WTC11 (cell line): ENCODE results near the gene EXD3. TPM values are rescaled to one million over a fixed set of nuclear protein-coding genes. Genes with fewer than 3 reads are reported as not detected.

ENCODE experiments used
- ATAC-seq: fragments of 200-7000 bp; cut with Tn5 transposase; 2 replicates; pipeline ENCODE4 v1.10.0; 2021; ENCODE audit warnings: mild to moderate bottlenecking, moderate library complexity
- CTCF ChIA-PET: fragments of 300-600 bp; sonication (Branson Sonifier 250); formaldehyde crosslinking; loops from one replicate; lab custom pipeline; 2021; ENCODE audit warnings: antibody characterized with exemption; lab: Charles Lee
- POLR2A ChIA-PET: fragments of 350-600 bp; sonication (Branson Sonifier 250); formaldehyde crosslinking; loops from one replicate; lab custom pipeline; 2021; ENCODE audit warnings: antibody characterized with exemption; lab: Charles Lee
- DNase-seq: peaks from one replicate; pipeline ENCODE4 v3.0.0; 2021; ENCODE audit warnings: low spot score
- H3K27ac Mint-ChIP-seq: 2 replicates; pipeline ENCODE4 v1.8.0; 2021; ENCODE audit warnings: mixed read lengths
- H3K27me3 Mint-ChIP-seq: 2 replicates; pipeline ENCODE4 v1.8.0; 2021; ENCODE audit warnings: low read depth, mild to moderate bottlenecking, moderate library complexity, mixed read lengths
- H3K36me3 Mint-ChIP-seq: 2 replicates; pipeline ENCODE4 v1.8.0; 2021; ENCODE audit warnings: mixed read lengths
- H3K4me1 Mint-ChIP-seq: 2 replicates; pipeline ENCODE4 v1.8.0; 2022; ENCODE audit warnings: mixed read lengths
- H3K4me3 Mint-ChIP-seq: 2 replicates; pipeline ENCODE4 v1.8.0; 2021; ENCODE audit warnings: mild to moderate bottlenecking, moderate library complexity, mixed read lengths
- H3K9me3 Mint-ChIP-seq: 2 replicates; pipeline ENCODE4 v1.8.0; 2021; ENCODE audit warnings: mixed read lengths
- CREB1 ChIP-seq: sonication (generic); formaldehyde crosslinking; IDR thresholded peaks from 2 replicates; pipeline ENCODE4 v1.8.0; 2023; ENCODE audit warnings: mild to moderate bottlenecking, missing genetic modification reagents
- FOXP1 ChIP-seq: sonication (generic); formaldehyde crosslinking; IDR thresholded peaks from 2 replicates; pipeline ENCODE4 v1.8.0; 2022; ENCODE audit warnings: missing genetic modification reagents, mild to moderate bottlenecking, moderate library complexity, borderline replicate concordance
- GABPB1 ChIP-seq: sonication (generic); formaldehyde crosslinking; IDR thresholded peaks from 2 replicates; pipeline ENCODE4 v1.8.1; 2023; ENCODE audit warnings: mild to moderate bottlenecking, missing genetic modification reagents
- NR1H2 ChIP-seq: sonication (generic); formaldehyde crosslinking; IDR thresholded peaks from 2 replicates; pipeline ENCODE4 v1.9.0; 2021; ENCODE audit warnings: mild to moderate bottlenecking, moderate library complexity, missing genetic modification reagents
- SMAD4 ChIP-seq: sonication (generic); formaldehyde crosslinking; IDR thresholded peaks from 2 replicates; pipeline ENCODE4 v1.8.0; 2022; ENCODE audit warnings: mild to moderate bottlenecking, missing genetic modification reagents
- TCF7 ChIP-seq: sonication (generic); formaldehyde crosslinking; IDR thresholded peaks from 2 replicates; pipeline ENCODE4 v1.8.0; 2022; ENCODE audit warnings: mild to moderate bottlenecking, low read depth, missing genetic modification reagents, moderate library complexity
- TEAD1 ChIP-seq: sonication (generic); formaldehyde crosslinking; IDR thresholded peaks from 2 replicates; pipeline ENCODE4 v1.8.0; 2022; ENCODE audit warnings: mild to moderate bottlenecking, missing genetic modification reagents
- ZNF121 ChIP-seq: sonication (generic); formaldehyde crosslinking; IDR thresholded peaks from 2 replicates; pipeline ENCODE4 v1.8.0; 2023; ENCODE audit warnings: missing genetic modification reagents
- ZNF138 ChIP-seq: sonication (generic); formaldehyde crosslinking; conservative IDR thresholded peaks from 2 replicates; pipeline ENCODE4 v1.8.1; 2022; ENCODE audit warnings: mild to moderate bottlenecking, moderate library complexity, missing genetic modification reagents
- ZNF219 ChIP-seq: sonication (generic); formaldehyde crosslinking; IDR thresholded peaks from 2 replicates; pipeline ENCODE4 v1.8.0; 2023; ENCODE audit warnings: missing genetic modification reagents, mild to moderate bottlenecking, borderline replicate concordance
- ZNF423 ChIP-seq: fragments of 250-450 bp; sonication (Bioruptor Pico); IDR thresholded peaks from 2 replicates; pipeline ENCODE4 v2.1.2; 2022; ENCODE audit warnings: mild to moderate bottlenecking, moderate library complexity
- total RNA-seq: library from RNA; stranded (reverse); gene quantifications from 3 replicates; pipeline ENCODE4 v1.2.3, GENCODE V29; 2021
- TF ChIP-seq, protein P1 (sequence below): fragments of 200-600 bp; IDR thresholded peaks from 2 replicates; pipeline ENCODE4 v1.8.0; 2022; ENCODE audit warnings: antibody characterized with exemption
- TF ChIP-seq, protein P2 (sequence below): sonication (generic); formaldehyde crosslinking; IDR thresholded peaks from 2 replicates; pipeline ENCODE4 v1.8.0; 2022; ENCODE audit warnings: mild to moderate bottlenecking, missing genetic modification reagents
- TF ChIP-seq, protein P3 (sequence below): fragments of 250-450 bp; sonication (Bioruptor Pico); IDR thresholded peaks from 2 replicates; pipeline ENCODE4 v1.9.0; 2021; ENCODE audit warnings: mild to moderate bottlenecking
- TF ChIP-seq, protein P4 (sequence below): sonication (generic); formaldehyde crosslinking; IDR thresholded peaks from 2 replicates; pipeline ENCODE4 v1.8.1; 2023; ENCODE audit warnings: mild to moderate bottlenecking, moderate library complexity, missing genetic modification reagents
- TF ChIP-seq, protein P5 (sequence below): sonication (generic); formaldehyde crosslinking; IDR thresholded peaks from 2 replicates; pipeline ENCODE4 v1.8.1; 2022; ENCODE audit warnings: low read depth, mild to moderate bottlenecking, moderate library complexity, missing genetic modification reagents, borderline replicate concordance
- TF ChIP-seq, protein P6 (sequence below): sonication (generic); formaldehyde crosslinking; IDR thresholded peaks from 2 replicates; pipeline ENCODE4 v1.8.0; 2022; ENCODE audit warnings: missing genetic modification reagents
- TF ChIP-seq, protein P7 (sequence below): fragments of 250-450 bp; sonication (Bioruptor Pico); conservative IDR thresholded peaks from 2 replicates; pipeline ENCODE4 v1.9.0; 2021; ENCODE audit warnings: mild to moderate bottlenecking
- TF ChIP-seq, protein P8 (sequence below): sonication (generic); formaldehyde crosslinking; IDR thresholded peaks from 2 replicates; pipeline ENCODE4 v1.8.1; 2022; ENCODE audit warnings: mild to moderate bottlenecking, moderate library complexity, missing genetic modification reagents

Gene EXD3
- total RNA-seq, 1 experiment from 2014 or later, result 21.2 TPM

DNA sequence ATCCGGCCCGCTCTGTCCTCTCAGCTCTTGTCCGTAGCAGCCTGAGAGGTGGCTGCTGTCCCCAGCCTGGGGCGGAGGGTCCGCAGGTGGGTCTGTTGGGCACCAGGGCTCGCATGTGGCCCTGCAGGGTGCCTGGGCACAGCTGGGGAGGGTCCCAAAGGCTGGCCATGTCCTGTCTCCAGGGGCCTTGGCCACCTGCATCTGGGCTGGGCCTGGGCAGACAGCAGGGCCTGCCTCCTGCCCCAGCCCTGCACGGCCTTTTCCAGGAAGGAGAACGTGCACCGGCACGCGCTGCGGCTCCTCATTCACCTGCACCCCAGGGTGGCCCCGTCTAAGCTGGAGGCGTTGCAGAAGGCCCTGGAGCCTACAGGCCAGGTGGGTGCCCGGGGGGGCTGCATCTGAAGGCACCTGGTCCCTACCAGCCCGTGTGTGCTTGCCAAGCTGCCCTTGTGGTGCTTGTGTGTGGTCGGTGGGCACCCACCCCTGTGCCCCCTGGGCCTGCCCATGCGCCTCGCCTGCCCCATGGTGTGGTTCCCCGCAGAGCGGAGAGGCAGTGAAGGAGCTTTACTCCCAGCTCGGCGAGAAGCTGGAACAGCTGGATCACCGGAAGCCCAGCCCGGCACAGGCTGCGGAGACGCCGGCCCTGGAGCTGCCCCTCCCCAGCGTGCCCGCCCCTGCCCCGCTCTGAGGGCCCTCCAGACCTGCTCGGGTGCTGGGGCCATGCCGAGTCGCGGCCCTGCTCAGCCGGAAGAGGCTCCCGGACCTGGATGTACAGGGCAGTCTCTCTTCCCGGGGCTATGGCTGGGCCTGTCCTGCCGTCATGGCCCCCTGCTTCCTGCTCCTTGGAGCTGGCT is 150.5 kb downstream of the EXD3 start:
- peaks cover 25% of the 10 kb centered on the region for H3K4me1 Mint-ChIP-seq
- no peak overlapping the region for H3K27ac Mint-ChIP-seq
- H3K9me3 Mint-ChIP-seq, result no peaks in the 10 kb centered on the region
- no peak overlapping the region for H3K4me3 Mint-ChIP-seq
- DNase-seq (no peak), ATAC-seq (no peak)
- TF ChIP-seq, protein P1, sequence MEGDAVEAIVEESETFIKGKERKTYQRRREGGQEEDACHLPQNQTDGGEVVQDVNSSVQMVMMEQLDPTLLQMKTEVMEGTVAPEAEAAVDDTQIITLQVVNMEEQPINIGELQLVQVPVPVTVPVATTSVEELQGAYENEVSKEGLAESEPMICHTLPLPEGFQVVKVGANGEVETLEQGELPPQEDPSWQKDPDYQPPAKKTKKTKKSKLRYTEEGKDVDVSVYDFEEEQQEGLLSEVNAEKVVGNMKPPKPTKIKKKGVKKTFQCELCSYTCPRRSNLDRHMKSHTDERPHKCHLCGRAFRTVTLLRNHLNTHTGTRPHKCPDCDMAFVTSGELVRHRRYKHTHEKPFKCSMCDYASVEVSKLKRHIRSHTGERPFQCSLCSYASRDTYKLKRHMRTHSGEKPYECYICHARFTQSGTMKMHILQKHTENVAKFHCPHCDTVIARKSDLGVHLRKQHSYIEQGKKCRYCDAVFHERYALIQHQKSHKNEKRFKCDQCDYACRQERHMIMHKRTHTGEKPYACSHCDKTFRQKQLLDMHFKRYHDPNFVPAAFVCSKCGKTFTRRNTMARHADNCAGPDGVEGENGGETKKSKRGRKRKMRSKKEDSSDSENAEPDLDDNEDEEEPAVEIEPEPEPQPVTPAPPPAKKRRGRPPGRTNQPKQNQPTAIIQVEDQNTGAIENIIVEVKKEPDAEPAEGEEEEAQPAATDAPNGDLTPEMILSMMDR, result no peak
- TF ChIP-seq FOXP1 (no peak), ZNF121 (no peak)
- TF ChIP-seq, protein P2, sequence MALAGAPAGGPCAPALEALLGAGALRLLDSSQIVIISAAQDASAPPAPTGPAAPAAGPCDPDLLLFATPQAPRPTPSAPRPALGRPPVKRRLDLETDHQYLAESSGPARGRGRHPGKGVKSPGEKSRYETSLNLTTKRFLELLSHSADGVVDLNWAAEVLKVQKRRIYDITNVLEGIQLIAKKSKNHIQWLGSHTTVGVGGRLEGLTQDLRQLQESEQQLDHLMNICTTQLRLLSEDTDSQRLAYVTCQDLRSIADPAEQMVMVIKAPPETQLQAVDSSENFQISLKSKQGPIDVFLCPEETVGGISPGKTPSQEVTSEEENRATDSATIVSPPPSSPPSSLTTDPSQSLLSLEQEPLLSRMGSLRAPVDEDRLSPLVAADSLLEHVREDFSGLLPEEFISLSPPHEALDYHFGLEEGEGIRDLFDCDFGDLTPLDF (CRISPR knock-in tag), result no peak
- H3K36me3 Mint-ChIP-seq, result peaks cover 19% of the 10 kb centered on the region
- no peaks in the 10 kb centered on the region for H3K27me3 Mint-ChIP-seq
- ChIA-PET CTCF (interaction anchor here (0.9 to 4.4 kb wide), 7 partner anchors 9 to 38 kb away, joined by 3 to 28 read pairs (median 3); partner anchors contain the start of gene NRARP), POLR2A (interaction anchor here (0.6 to 1.1 kb wide), 2 partner anchors 14 to 32 kb away, joined by 3 to 4 read pairs; partner anchors contain the start of gene TUBB4B)

DNA sequence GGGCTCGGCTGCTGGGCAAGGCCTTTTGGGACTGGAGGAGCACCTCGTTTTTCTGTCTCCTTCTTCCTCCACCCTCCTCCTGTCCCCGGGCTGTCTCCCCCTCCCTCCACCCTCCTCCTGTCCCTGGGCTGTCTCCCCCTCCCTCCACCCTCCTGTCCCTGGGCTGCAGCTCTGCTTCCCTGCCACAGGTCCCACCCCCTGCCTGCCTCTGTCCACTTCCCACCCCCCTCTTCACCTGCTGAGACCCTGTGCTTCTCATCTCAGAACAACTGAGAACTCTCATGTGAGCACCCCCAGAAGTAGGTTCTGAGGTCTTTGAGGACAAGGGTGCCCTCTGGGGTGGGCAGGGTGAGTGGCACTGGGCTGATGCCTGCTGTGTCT is 151.3 kb downstream of the EXD3 start:
- no peak for DNase-seq
- Mint-ChIP-seq H3K9me3 (no peaks in the 10 kb centered on the region), H3K4me3 (no peak overlapping the region), H3K27ac (no peak overlapping the region), H3K36me3 (peaks cover 20% of the 10 kb centered on the region), H3K27me3 (no peaks in the 10 kb centered on the region), H3K4me1 (peaks cover 21% of the 10 kb centered on the region)
- POLR2A ChIA-PET, result interaction anchor here (1.1 kb wide), 1 partner anchor 31 kb away, joined by 4 read pairs; the partner anchor contains the start of gene TUBB4B
- TF ChIP-seq ZNF121, result no peak
- TF ChIP-seq, protein P3, sequence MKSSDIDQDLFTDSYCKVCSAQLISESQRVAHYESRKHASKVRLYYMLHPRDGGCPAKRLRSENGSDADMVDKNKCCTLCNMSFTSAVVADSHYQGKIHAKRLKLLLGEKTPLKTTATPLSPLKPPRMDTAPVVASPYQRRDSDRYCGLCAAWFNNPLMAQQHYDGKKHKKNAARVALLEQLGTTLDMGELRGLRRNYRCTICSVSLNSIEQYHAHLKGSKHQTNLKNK, result no peak
- TF ChIP-seq NR1H2 (CRISPR knock-in tag), result no peak
- TF ChIP-seq, protein P4, sequence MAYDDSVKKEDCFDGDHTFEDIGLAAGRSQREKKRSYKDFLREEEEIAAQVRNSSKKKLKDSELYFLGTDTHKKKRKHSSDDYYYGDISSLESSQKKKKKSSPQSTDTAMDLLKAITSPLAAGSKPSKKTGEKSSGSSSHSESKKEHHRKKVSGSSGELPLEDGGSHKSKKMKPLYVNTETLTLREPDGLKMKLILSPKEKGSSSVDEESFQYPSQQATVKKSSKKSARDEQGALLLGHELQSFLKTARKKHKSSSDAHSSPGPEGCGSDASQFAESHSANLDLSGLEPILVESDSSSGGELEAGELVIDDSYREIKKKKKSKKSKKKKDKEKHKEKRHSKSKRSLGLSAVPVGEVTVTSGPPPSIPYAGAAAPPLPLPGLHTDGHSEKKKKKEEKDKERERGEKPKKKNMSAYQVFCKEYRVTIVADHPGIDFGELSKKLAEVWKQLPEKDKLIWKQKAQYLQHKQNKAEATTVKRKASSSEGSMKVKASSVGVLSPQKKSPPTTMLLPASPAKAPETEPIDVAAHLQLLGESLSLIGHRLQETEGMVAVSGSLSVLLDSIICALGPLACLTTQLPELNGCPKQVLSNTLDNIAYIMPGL (CRISPR knock-in tag), result no peak
- TF ChIP-seq GABPB1, result no peak
- no peak for TF ChIP-seq ZNF219 (CRISPR knock-in tag)
- no peak for TF ChIP-seq TEAD1 (CRISPR knock-in tag)
- no peak for TF ChIP-seq ZNF138 (CRISPR knock-in tag)
- no peak for TF ChIP-seq ZNF423 (CRISPR knock-in tag)
- no peak for TF ChIP-seq TCF7 (CRISPR knock-in tag)
- TF ChIP-seq SMAD4 (CRISPR knock-in tag), result no peak
- TF ChIP-seq CREB1, result no peak
- TF ChIP-seq, protein P5, sequence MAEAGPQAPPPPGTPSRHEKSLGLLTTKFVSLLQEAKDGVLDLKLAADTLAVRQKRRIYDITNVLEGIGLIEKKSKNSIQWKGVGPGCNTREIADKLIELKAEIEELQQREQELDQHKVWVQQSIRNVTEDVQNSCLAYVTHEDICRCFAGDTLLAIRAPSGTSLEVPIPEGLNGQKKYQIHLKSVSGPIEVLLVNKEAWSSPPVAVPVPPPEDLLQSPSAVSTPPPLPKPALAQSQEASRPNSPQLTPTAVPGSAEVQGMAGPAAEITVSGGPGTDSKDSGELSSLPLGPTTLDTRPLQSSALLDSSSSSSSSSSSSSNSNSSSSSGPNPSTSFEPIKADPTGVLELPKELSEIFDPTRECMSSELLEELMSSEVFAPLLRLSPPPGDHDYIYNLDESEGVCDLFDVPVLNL (CRISPR knock-in tag), result no peak
- TF ChIP-seq, protein P6, sequence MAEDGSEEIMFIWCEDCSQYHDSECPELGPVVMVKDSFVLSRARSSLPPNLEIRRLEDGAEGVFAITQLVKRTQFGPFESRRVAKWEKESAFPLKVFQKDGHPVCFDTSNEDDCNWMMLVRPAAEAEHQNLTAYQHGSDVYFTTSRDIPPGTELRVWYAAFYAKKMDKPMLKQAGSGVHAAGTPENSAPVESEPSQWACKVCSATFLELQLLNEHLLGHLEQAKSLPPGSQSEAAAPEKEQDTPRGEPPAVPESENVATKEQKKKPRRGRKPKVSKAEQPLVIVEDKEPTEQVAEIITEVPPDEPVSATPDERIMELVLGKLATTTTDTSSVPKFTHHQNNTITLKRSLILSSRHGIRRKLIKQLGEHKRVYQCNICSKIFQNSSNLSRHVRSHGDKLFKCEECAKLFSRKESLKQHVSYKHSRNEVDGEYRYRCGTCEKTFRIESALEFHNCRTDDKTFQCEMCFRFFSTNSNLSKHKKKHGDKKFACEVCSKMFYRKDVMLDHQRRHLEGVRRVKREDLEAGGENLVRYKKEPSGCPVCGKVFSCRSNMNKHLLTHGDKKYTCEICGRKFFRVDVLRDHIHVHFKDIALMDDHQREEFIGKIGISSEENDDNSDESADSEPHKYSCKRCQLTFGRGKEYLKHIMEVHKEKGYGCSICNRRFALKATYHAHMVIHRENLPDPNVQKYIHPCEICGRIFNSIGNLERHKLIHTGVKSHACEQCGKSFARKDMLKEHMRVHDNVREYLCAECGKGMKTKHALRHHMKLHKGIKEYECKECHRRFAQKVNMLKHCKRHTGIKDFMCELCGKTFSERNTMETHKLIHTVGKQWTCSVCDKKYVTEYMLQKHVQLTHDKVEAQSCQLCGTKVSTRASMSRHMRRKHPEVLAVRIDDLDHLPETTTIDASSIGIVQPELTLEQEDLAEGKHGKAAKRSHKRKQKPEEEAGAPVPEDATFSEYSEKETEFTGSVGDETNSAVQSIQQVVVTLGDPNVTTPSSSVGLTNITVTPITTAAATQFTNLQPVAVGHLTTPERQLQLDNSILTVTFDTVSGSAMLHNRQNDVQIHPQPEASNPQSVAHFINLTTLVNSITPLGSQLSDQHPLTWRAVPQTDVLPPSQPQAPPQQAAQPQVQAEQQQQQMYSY (CRISPR knock-in tag), result no peak
- TF ChIP-seq, protein P7, sequence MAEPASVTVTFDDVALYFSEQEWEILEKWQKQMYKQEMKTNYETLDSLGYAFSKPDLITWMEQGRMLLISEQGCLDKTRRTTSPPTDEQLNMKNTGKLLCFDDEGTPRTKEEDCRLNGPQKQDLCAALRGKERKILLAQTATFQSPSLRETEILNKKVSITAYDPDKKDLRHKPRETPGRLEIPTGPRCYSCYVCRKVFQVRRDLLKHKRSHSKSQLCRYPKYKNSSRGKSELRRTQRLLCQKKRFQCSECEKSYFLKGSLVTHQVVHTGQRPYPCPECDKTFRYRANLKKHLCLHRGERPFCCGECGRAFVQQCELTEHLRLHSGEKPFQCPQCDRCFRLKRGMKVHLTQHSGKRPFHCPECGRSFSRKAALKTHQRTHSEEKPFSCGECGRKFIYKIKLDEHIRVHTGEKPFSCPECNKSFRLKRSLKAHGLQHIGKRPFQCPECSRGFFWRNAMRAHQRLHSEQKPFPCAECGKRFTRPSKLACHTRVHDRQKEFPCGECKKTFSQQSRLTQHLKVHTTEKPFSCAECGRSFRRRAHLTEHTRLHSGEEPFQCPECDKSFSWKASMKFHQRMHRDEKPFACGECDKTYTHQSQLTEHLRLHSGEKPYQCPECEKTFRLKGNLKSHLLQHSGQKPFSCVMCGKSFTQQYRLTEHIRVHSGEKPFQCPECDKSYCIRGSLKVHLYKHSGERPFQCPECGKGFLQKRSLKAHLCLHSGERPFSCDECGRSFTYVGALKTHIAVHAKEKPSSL, result no peak
- TF ChIP-seq, protein P8, sequence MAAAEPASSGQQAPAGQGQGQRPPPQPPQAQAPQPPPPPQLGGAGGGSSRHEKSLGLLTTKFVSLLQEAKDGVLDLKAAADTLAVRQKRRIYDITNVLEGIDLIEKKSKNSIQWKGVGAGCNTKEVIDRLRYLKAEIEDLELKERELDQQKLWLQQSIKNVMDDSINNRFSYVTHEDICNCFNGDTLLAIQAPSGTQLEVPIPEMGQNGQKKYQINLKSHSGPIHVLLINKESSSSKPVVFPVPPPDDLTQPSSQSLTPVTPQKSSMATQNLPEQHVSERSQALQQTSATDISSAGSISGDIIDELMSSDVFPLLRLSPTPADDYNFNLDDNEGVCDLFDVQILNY, result no peak
- ATAC-seq, result no peak
- CTCF ChIA-PET, result interaction anchor here (0.9 to 4.4 kb wide), 4 partner anchors 10 to 37 kb away, joined by 3 to 28 read pairs (median 3); partner anchors contain the start of gene NRARP
